GM19193 (cell line): ENCODE data around the gene NPS.

ENCODE experiments used
- POLR2A ChIP-seq: IDR thresholded peaks from 4 replicates; pipeline ENCODE4 v1.6.1; 2011; ENCODE audit not compliant: insufficient read depth, insufficient read length; ENCODE audit errors: extremely low read depth

The NPS gene

DNA sequence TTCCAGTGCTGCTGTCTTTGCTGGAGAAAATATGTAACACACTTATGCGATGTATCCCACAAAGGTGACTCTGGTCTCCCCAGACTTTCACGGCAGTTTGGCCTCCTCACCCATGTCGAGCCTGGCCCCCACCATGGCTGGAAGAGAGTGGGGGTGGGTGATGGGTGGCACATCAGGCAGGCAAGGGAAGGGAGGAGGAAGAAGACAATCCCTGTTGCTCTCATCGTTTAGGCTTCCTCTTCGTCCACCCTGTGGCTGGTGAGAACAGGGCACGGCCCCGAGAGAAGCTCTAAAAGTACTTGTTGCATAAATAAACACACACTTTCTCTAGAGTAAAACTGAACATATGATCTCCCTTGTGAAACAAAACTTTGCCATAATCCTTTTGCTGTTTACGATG lies 11.2 kb upstream of the NPS start:
- TF ChIP-seq POLR2A = no peak

DNA sequence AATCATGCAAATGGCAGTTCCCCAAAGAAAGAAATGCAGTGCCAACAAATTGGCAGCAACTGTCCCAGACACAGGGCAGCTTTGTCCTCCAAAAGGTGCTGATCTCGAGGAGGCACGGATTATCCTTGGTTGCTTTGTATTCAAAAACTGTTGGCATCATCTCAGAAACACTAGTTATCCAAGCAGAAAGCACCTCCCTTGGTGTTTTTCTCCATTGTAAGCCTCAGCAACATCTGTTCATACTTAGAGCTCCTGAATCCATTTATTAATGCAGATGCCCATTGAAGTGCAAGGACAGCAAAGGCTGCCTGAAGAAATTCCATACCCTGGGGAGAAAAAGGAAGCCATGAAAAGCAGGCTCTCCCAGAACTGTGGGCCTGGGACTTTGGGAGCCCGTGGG lies 1.1 kb upstream of the NPS start:
- TF ChIP-seq POLR2A = no peak

DNA sequence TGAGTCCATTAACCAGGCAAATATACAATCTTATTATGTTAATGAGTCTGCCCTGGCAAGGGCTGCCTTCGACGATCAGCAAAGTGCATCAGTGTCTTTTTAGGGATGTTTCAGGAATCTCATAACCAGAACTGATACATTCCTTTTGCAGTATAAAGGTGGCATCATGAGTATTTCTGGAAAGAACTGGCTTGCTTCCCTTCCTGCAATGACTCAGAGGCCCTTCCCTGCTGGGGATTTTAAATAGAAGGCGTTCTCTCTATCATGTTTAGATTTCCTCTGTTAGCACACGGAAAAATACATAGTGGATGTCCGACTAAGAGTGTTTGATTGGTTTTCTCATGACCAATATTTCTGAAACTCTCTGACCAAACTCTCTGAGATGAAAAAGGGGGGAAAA lies 1.8 kb downstream of the NPS start:
- TF ChIP-seq POLR2A = no peak

DNA sequence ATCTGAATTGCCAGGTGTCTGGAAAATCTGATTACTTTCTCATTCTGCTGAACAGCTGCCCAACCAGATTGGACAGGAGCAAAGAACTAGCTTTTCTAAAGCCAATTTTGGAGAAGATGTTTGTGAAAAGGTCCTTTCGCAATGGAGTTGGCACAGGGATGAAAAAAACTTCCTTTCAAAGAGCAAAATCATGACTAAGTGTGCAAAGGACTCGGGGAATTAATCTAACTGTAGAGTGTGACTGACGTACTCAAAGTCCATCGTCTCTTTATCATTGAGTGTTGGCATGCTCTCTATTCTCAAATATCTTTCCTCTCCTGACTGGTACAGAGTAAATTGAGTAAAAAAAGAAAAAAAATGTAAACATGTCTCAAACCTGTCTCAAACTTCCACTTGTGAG lies 3.3 kb downstream of the NPS start:
- no peak for TF ChIP-seq POLR2A

DNA sequence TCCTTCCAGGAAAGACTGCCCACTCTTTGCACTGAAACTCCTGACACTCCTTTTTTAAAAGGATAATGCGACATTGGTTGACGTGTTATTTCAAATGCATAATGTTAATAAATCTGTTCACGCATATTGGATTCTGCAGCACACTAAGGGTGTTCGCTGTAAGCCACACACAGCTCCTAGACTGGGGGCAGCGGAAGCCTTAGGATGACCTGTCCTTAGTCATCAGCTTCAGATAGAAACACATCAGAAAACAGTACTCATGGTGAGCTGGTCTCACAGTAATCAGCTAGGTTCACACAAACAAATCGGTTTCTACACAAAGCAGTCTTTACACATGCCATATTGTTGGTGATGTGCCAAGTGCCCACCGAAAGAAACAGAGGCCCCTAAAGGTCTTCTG lies 4.3 kb downstream of the NPS start:
- no peak for TF ChIP-seq POLR2A

DNA sequence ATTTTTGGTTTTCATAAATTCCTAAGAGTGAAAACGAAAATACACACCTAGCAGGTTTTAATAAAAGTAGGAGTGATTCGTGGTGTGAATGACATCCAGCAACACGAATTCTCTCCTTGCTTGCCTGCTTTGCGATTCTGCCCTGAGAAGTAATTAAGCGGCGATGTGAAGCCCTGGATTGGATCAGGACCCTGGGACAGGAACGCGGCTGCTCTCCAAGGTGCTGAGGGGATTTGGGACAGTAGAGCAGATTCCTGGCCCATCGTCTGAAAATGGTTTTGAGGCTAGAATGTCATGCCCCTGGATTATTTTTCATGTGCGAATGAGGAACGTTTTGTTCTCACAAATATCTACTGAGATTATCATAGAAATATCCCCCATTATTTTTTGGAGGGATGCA lies 7.8 kb downstream of the NPS start:
- no peak for TF ChIP-seq POLR2A

DNA sequence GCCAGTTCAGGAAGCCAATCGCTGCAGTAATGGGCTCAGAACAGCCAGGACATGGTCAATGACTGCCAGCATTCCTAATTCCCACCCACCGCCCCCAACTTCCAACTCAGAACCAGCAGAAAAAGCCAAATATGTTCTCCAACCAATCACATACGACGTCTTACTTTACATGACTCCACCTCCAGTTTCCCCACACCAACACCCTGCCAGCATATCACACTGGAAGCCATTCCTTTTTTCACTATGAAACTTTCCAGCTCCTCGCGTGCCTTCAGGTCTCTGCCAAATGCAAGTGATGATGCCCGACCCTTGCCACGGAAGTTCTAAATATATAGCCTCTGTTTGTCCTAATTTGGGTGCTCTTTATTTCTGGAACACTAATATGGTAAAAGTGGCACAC lies 12.5 kb downstream of the NPS start:
- TF ChIP-seq POLR2A = no peak

DNA sequence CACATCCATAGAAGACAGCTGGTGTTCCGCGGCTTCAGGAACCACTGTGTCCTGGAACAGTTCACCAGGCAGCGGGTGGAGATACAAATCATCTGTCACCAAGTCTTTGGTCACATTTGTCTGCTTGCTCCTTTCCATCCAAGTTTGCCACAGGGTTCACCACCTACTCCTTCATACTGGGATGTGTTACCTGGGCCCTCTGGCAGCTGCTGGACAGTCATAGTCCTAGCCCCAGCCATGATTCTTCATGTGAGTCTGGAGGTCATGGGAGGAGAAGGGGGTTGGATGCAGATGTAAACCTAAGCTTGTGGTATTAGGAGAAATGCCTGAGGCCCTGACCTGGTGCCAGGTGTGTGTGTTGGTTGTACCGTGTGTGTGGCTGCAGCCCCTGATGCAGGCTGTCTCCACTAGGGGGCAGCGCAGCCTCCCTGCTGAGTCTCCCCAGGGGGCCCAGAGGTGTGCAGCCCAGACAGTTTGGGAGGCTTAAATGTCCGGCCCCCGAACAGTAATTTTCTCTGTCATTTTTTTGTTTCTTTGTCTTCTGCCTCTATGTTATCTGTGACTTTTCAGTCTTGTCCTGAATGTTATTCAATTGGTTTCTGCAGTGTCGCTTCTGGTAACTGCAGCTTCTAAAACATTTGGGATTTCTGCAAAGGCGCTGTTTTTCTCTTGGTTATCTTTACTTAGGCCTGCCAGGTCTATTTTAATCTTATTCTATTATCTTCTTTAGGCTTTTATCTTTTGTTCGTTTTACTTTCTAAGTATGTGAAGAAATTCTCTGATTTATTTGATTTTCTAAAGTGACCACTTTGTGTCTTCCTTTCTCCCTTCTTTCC lies 14.8 kb downstream of the NPS start:
- TF ChIP-seq POLR2A = no peak

DNA sequence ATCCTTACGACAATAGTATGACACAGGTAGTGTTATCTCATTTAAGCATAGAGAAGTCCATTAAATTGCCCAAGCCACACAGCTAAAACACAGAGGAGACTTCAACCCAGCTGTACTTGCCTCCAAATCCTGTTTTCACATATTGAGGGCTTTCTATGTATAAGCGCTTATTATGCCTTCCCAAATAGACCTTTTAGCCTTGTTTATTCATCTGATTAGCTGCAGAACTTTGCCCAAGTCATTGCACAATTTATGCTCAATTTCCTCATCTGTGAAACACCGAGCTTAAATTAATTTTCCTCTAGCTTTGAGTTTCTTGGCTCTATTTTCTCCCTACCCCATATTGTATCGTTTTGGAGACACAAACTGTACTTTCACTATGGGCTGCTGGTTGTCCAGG lies 15.5 kb downstream of the NPS start:
- TF ChIP-seq POLR2A = no peak

DNA sequence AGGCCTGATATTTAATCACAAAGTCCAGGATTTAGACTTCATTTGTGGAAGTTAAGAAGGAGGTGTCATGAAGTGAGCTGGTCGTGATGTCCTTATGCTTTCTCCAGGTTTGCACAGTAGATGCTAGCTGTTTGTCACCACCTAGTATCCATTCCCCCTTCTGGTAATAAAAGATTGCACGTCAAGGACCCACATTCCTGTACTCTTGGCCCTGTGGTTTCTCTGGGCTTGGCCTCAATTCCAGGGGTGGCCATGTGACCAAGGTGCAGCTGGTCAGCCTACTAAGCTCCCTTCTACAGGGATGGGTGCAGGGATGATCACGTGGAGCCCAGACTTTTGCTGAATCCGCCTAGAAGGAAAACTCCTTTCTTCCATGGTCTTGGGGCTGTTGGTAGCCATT lies 16.5 kb downstream of the NPS start:
- no peak for TF ChIP-seq POLR2A

DNA sequence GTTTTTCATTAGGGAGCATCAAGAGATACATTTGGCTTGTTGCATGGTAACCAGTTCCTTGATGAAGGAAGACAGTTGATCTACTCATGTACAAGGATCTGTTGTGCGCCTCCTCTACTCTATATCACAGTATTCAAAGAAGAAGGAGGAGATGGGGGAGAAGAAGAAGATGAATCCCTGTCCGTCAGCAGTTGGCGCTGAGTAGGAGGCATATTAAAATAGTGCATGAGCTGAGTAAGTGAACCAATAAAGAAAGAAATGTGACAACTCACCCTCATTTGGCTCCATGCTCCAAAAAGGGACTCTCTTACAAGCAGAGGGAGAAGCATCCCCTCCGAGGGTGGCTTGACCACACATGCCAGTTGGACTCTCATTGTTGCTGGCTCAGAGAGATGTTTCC lies 20.1 kb downstream of the NPS start:
- TF ChIP-seq POLR2A = no peak

DNA sequence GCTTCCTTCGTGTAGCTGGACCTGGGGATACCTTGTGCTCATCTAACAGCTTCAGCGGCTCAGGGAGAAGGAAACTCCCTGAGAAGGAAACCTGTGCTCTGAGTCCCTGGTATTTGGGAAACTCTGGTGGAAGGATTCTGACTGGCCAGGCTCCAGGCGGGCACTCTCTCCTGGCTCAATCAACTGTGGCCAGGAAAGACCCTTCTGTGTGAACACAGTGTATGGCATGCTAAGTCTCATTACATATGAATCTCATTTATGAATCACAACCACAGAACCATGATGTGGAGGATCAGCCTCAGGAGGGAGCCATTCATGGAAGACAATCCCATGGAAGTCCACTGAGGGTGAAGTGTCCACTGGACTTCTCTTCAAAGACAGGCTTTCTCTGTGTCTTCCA lies 20.9 kb downstream of the NPS start:
- TF ChIP-seq POLR2A = no peak

DNA sequence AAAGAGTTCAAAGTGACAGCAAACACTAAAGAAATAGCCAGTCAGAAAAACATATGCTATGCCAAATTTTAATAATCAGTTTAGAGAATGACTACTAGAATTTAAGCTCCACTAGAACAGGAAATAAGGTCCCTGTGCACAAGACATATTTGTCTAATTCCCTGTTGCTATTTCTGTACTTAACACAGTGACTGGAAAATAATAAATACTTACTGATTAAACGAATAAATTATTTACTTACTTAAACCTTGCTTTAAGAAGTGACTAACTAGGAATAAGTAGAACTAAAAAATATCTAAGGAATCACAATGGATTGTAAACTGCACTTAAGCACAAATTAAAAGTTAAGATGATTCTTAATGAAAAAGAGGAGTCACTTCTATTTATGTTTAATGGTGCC lies 22.3 kb downstream of the NPS start:
- TF ChIP-seq POLR2A = no peak

DNA sequence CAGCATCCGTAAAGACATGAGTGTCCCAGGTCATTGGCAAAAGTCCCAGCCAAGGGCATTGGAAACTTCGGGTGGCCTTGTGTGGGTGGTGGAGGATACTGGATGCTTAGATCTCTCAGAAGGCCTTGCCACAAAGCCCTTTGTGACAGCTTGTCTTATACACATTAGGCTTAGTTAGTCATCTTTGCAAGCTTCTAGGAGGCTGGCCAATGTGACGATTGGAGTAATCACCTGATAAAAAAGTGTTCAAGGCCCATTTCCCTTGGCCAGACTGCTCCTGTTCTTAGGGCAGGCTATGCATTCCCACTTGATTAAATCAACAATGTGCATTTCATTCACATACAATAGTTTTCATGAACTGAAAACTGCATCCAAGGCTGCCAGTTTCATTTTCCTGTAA lies 26.9 kb downstream of the NPS start:
- TF ChIP-seq POLR2A = no peak

DNA sequence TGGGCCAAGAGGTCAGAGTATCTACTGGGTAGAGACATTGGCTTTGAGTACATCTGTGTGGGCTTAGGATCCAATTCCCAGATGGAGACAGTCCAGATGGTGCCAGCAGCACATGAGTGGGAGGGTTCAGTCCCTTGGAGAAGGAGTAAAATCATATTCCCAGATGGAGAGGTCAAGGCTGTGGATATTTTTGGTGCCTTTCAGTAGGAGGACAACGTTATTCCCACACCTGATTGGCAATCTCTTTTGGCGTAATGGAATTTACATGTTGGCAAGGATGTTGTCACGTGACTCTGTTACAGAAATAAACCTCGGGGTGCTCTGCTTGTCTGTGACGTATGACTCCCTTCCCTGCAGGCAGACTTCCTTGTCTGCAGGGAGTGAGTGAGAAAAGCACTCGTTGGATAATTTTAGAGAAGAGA lies 27.6 kb downstream of the NPS start:
- no peak for TF ChIP-seq POLR2A

DNA sequence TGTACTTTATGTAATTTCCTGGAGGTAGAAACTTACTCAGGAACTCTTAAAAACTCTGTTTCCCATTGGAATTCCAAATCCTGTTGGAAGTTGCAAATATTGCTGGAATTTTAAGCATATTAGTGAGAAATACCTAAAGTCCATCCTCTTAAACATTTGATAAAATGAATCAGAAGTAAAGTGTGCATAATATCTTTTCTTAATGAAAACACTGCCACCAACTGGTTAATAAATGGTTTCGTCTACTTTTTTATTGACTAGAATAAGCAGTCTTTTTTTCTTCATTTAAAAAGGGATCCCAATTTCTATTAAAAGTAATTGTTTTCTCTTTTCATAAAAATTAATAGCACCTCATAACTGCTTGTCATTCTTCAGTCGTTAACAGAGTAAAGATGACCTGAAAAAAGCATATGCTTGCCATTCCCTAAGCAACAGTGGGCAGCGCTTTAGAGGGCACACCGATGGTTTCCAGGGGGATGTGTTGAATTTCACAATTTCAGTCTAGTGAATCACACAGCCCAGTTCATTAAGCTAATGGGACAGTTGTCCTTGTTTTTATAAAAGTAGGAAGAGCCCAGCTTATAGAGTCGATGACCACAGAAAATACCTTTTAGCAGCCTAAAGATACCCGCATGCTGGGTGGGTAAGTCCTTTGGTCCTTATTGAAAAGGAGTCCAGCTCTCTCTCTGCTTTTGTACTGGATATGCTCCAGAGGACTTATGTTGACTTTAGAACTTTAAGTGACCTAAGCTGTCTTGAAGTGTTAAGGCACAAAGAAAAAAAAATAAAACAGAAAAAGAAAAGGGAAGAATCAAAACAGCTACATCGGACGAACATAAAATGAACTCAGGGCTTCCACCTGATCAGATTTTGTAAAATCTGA lies 28.5 kb downstream of the NPS start:
- no peak for TF ChIP-seq POLR2A
